Activated CD4-positive, alpha-beta memory T cell treated with anti-CD3 and anti-CD28 coated beads, Interleukin-2, amount 10 ng/mL, durations not matched to agents 7 days and 5 days (primary cell): ENCODE measurements around the gene MGAT5B. TPM values are rescaled to one million over a fixed set of nuclear protein-coding genes. Genes with fewer than 3 reads are reported as not detected.

ENCODE experiments used
- CTCF ChIA-PET: fragments of 350-600 bp; sonication (Branson Sonifier 250); formaldehyde crosslinking; loops from one replicate; lab custom pipeline; 2021; ENCODE audit warnings: antibody characterized with exemption, inconsistent platforms; lab: Charles Lee
- POLR2A ChIA-PET: fragments of 350-600 bp; sonication (Branson Sonifier 250); formaldehyde crosslinking; loops from one replicate; lab custom pipeline; 2021; ENCODE audit warnings: antibody characterized with exemption; lab: Charles Lee
- DNase-seq: peaks from one replicate; pipeline ENCODE4 v3.0.0-alpha.2; 2020
- H3K27ac Mint-ChIP-seq: one replicate; pipeline ENCODE4 v1.8.0; 2021; ENCODE audit warnings: mild to moderate bottlenecking, mixed read lengths
- H3K27me3 Mint-ChIP-seq: one replicate; pipeline ENCODE4 v1.8.0; 2021; ENCODE audit warnings: mixed read lengths
- H3K36me3 Mint-ChIP-seq: one replicate; pipeline ENCODE4 v1.8.0; 2021; ENCODE audit warnings: low read depth, mixed read lengths
- H3K4me1 Mint-ChIP-seq: one replicate; pipeline ENCODE4 v1.8.0; 2021; ENCODE audit warnings: mixed read lengths
- H3K4me3 Mint-ChIP-seq: one replicate; pipeline ENCODE4 v1.8.0; 2021; ENCODE audit warnings: mild to moderate bottlenecking, mixed read lengths
- H3K9me3 Mint-ChIP-seq: one replicate; pipeline ENCODE4 v1.8.0; 2021; ENCODE audit warnings: mixed read lengths
- total RNA-seq, 2 experiments: library from RNA; stranded (reverse); gene quantifications; one replicate each; pipeline ENCODE4 v1.2.3, GENCODE V29; 2021

The MGAT5B gene
- total RNA-seq, 2 experiments from 2014 or later, result 0.08 to 0.13 TPM

DNA sequence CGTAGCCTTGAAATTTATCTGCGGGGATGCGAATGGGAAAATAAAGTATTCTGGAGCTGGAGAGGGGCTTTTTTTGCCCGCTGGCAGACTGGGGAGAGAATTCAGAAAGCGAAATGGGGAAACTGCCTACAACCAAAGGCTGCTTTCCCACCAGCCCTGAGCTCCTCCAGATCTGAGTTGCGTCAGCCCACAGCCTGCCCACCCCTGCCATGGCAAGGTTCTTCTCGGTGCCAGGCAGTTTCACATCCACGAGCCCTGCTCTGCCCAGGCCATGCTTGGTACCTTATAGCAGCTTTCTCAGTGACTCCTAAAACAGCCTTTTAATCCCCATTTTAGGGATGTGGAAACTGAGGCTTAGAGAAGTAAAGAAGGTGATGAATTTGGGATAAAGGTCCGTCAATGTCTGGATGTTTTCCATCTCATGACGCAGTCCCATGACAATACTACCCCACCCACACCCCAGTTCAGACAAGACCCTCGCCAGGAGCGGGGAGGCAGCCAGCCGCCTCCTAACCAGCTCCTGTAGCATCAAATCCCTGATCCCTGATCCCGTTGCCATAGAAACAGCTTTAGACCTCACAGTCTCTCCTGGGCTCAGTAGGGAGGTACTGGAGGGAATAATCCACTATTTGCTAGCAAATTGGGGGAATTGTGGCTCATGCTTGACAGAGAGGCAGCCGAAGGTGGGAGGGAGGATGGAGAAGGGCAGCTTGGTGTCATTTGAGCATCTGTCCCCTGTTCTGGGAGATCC is 113.5 kb downstream of the MGAT5B start:
- Mint-ChIP-seq H3K4me3 (no peak overlapping the region), H3K27me3 (peaks cover under 1% of the 10 kb centered on the region), H3K4me1 (peaks cover 14% of the 10 kb centered on the region), H3K9me3 (peaks cover 2% of the 10 kb centered on the region), H3K27ac (peak overlapping the region; percentile 47), H3K36me3 (no peaks in the 10 kb centered on the region)
- ChIA-PET CTCF (interaction anchor here (1.6 kb wide), 1 partner anchor 74 kb away, joined by 3 read pairs; no protein-coding TSS in a partner anchor), POLR2A (no interaction called here)
- DNase-seq, result no peak

- peak; percentile 38 for DNase-seq
- no peaks in the 10 kb centered on the region for H3K36me3 Mint-ChIP-seq
- no peaks in the 10 kb centered on the region for H3K27me3 Mint-ChIP-seq
- peak overlapping the region; percentile 47 for H3K27ac Mint-ChIP-seq
- no peak overlapping the region for H3K4me3 Mint-ChIP-seq
- peaks cover 14% of the 10 kb centered on the region for H3K4me1 Mint-ChIP-seq
- ChIA-PET POLR2A (interaction anchor here (1.1 kb wide), 1 partner anchor 106 kb away, joined by 4 read pairs; no protein-coding TSS in a partner anchor), CTCF (interaction anchor here (1.6 kb wide), 1 partner anchor 73 kb away, joined by 3 read pairs; no protein-coding TSS in a partner anchor)
- H3K9me3 Mint-ChIP-seq, result peaks cover 2% of the 10 kb centered on the region
Measured at GRCh38 chr17:76982408-76983074, 114.3 kb downstream of the MGAT5B start.

GRCh38 chr17:76983075-76983775 is 115.0 kb downstream of the MGAT5B start:
- H3K27me3 Mint-ChIP-seq, result no peaks in the 10 kb centered on the region
- ChIA-PET CTCF (no interaction called here), POLR2A (interaction anchor here (1.1 kb wide), 1 partner anchor 105 kb away, joined by 4 read pairs; no protein-coding TSS in a partner anchor)
- DNase-seq, result no peak
- H3K36me3 Mint-ChIP-seq, result no peaks in the 10 kb centered on the region
- H3K9me3 Mint-ChIP-seq, result peaks cover under 1% of the 10 kb centered on the region
- peak overlapping the region; percentile 47 for H3K27ac Mint-ChIP-seq
- H3K4me1 Mint-ChIP-seq, result peaks cover 14% of the 10 kb centered on the region
- no peak overlapping the region for H3K4me3 Mint-ChIP-seq

DNA sequence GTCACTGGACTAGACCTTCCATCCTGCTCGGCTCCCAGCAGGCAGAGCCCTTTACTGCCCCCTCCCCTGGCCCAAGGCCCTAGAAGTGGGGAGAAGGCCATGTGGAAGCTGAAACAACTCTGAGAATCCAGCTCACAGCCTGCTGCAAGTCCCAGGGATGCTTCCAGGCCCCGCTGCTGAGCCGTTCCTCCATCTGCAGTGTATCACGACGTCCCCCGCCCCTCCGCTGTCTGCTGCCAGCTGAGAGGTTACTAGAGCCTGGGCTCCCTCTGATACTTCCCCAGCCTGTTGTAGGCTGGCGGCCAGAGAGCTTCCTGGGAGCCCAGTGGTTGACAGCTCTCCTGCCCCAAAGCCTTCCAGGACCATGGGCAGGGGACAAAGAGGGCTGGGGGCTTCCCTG is 118.2 kb downstream of the MGAT5B start:
- POLR2A ChIA-PET, result no interaction called here
- no peaks in the 10 kb centered on the region for H3K27me3 Mint-ChIP-seq

GRCh38 chr17:76987486-76988093 is 119.4 kb downstream of the MGAT5B start:
- DNase-seq, result no peak
- POLR2A ChIA-PET, result no interaction called here
- H3K4me3 Mint-ChIP-seq, result no peak overlapping the region
- no peaks in the 10 kb centered on the region for H3K36me3 Mint-ChIP-seq
- no peak overlapping the region for H3K27ac Mint-ChIP-seq
- no peaks in the 10 kb centered on the region for H3K27me3 Mint-ChIP-seq
- peaks cover 7% of the 10 kb centered on the region for H3K4me1 Mint-ChIP-seq
- CTCF ChIA-PET, result no interaction called here
- H3K9me3 Mint-ChIP-seq, result no peaks in the 10 kb centered on the region

More for the DNA sequence above, 118.2 kb downstream of the MGAT5B start:
- Mint-ChIP-seq H3K27ac (no peak overlapping the region), H3K9me3 (no peaks in the 10 kb centered on the region), H3K4me1 (peaks cover 14% of the 10 kb centered on the region), H3K4me3 (no peak overlapping the region), H3K36me3 (no peaks in the 10 kb centered on the region)
- CTCF ChIA-PET, result no interaction called here
- no peak for DNase-seq

DNA sequence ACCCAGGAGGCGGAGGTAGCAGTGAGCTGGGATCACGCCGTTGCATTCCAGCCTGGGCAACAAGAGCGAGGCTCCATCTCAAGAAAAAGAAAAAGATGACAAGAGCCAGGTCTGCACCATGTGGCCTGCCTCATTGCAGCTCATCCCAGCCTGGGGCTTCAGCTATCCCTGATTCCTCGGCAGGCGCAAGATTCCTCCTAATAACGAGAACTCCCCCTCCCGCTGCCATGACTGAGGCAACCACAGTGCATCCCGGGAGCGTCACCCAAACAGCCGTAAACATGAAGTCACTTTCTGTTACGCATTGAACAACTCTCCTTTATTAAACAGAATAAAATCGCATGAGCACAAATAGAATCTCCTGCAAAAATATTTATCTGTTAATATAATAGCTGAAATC is 120.6 kb downstream of the MGAT5B start:
- CTCF ChIA-PET, result no interaction called here
- no peaks in the 10 kb centered on the region for H3K4me1 Mint-ChIP-seq
- POLR2A ChIA-PET, result no interaction called here
- no peaks in the 10 kb centered on the region for H3K9me3 Mint-ChIP-seq
- no peaks in the 10 kb centered on the region for H3K36me3 Mint-ChIP-seq
- no peak for DNase-seq
- H3K27ac Mint-ChIP-seq, result no peak overlapping the region
- no peak overlapping the region for H3K4me3 Mint-ChIP-seq
- no peaks in the 10 kb centered on the region for H3K27me3 Mint-ChIP-seq

DNA sequence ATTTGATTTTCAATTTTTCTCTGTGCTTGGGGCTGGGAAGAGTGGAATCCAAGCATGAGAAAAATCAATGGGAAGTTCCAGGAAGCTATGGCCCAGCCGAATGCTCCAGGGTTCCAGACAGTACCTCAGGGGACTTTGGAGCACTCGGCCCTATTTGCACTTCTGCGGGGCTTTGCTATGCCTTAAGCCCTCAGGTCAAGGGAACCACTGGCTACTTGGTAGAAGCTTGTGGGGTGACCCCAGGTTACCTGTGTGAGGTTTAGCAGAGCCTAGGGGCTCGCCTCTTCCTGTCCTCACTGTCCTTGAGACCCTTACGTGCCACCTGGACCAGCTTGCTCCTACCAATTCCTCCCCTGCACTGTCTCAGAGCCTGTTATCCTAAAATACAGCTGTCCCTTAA is 121.3 kb downstream of the MGAT5B start:
- ChIA-PET POLR2A (no interaction called here), CTCF (no interaction called here)

GRCh38 chr17:76992891-76993290 is 124.7 kb downstream of the MGAT5B start:
- CTCF ChIA-PET, result no interaction called here
- POLR2A ChIA-PET, result interaction anchor here (0.6 kb wide), 1 partner anchor 176 kb away, joined by 3 read pairs; no protein-coding TSS in a partner anchor
- Mint-ChIP-seq H3K27ac (no peak overlapping the region), H3K4me1 (peaks cover 21% of the 10 kb centered on the region), H3K9me3 (no peaks in the 10 kb centered on the region), H3K4me3 (no peak overlapping the region), H3K27me3 (no peaks in the 10 kb centered on the region), H3K36me3 (no peaks in the 10 kb centered on the region)
- DNase-seq, result no peak

More for the DNA sequence above, 121.3 kb downstream of the MGAT5B start:
- H3K4me3 Mint-ChIP-seq, result no peak overlapping the region
- H3K36me3 Mint-ChIP-seq, result no peaks in the 10 kb centered on the region
- no peaks in the 10 kb centered on the region for H3K27me3 Mint-ChIP-seq
- no peak overlapping the region for H3K27ac Mint-ChIP-seq
- peaks cover 2% of the 10 kb centered on the region for H3K4me1 Mint-ChIP-seq
- no peak for DNase-seq
- H3K9me3 Mint-ChIP-seq, result no peaks in the 10 kb centered on the region

DNA sequence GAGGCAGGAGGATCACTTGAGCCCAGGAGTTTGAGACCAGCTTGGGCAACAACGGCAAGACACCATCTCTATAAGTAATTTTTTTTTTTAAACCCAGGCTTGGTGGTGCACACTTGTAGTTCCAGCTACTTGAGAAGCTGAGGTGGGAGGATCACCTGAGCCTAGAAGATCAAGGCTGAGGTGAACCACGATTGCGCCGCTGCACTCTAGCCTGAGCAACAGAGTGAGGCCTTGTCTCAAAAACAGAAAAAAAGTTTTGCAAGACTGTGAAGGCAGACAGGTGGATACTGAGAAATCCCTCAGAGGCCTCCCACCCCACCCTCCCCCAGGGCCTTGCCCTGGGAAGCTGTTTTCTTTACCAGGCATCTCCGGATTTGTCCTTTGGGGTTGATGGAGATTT is 125.4 kb downstream of the MGAT5B start:
- no peaks in the 10 kb centered on the region for H3K9me3 Mint-ChIP-seq
- no peaks in the 10 kb centered on the region for H3K36me3 Mint-ChIP-seq
- CTCF ChIA-PET, result no interaction called here
- no peak overlapping the region for H3K27ac Mint-ChIP-seq
- H3K27me3 Mint-ChIP-seq, result no peaks in the 10 kb centered on the region
- H3K4me1 Mint-ChIP-seq, result peaks cover 29% of the 10 kb centered on the region
- no peak for DNase-seq
- POLR2A ChIA-PET, result interaction anchor here (0.6 kb wide), 1 partner anchor 177 kb away, joined by 3 read pairs; no protein-coding TSS in a partner anchor
- H3K4me3 Mint-ChIP-seq, result no peak overlapping the region

DNA sequence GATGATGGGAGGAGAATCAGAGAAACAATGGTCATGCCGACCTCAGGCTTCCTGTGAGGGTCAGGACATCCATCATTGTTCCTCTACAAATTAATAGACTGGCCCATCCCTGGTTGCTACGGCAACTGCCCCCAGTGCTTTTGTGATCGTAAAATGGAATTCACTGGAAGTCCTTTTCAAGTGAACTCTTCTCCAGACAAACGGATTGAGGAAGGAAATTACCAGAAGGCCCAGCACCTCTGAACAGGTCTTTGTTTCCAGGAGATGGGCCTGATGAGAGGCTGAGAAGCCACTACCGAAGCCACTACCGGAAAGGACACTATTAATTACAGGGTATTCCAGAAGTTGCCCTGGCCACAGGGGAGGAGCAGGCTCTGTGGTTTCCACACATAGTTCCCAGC is 126.0 kb downstream of the MGAT5B start:
- Mint-ChIP-seq H3K36me3 (no peaks in the 10 kb centered on the region), H3K9me3 (no peaks in the 10 kb centered on the region), H3K4me1 (peaks cover 34% of the 10 kb centered on the region), H3K27ac (no peak overlapping the region), H3K27me3 (no peaks in the 10 kb centered on the region), H3K4me3 (no peak overlapping the region)
- ChIA-PET CTCF (no interaction called here), POLR2A (no interaction called here)
- no peak for DNase-seq

DNA sequence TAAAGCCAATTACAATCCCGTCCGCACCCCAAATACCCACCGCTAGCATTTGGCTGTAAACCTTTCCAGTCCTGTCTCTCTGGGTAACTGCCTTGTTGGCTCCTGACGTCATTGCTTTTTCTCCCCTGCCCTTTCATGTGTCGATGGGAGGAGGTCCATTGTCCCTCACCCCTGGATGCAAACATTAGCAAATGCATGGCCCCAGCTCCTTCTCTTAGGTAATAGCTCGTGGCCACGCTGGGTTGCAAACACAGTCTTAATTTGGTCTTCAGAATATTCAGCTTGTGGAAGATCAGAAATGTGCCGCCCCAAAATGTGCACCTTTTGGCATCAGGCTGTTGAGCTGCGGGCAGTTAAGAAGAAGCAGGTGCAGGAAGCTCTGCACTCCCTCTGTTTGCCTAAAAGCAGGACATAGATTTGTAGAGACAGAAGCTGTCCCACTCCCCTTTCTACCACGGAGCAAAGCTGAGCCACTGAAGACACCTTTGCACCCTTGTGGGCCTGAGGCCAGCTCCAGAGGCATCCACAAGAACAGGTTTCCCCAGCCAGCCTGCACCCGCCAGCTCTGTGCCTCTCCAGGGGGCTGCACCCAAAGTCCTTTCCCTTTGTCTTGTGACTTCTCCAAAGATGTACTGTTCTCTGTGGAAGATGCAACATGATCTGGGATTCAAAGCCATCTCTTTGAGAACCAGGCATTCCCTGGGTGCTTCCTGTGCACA is 127.3 kb downstream of the MGAT5B start:
- H3K36me3 Mint-ChIP-seq, result no peaks in the 10 kb centered on the region
- ChIA-PET CTCF (interaction anchor here (1.4 kb wide), 1 partner anchor 16 kb away, joined by 4 read pairs; no protein-coding TSS in a partner anchor), POLR2A (interaction anchor here (1.3 kb wide), 1 partner anchor 10 kb away, joined by 4 read pairs; no protein-coding TSS in a partner anchor)
- no peaks in the 10 kb centered on the region for H3K27me3 Mint-ChIP-seq
- no peaks in the 10 kb centered on the region for H3K9me3 Mint-ChIP-seq
- peak overlapping the region; percentile 55 for H3K27ac Mint-ChIP-seq
- DNase-seq, result no peak
- peaks cover 39% of the 10 kb centered on the region for H3K4me1 Mint-ChIP-seq
- no peak overlapping the region for H3K4me3 Mint-ChIP-seq
